GM12878 (cell line): Measurements from ENCODE around the gene GIMAP8. TPM values are rescaled to one million over a fixed set of nuclear protein-coding genes. Genes with fewer than 3 reads are reported as not detected.
A peak's percentile ranks its signal among the peaks of the same experiment; 100 is the strongest.

Experiments
- ATAC-seq: fragments of 200-7000 bp; cut with Tn5 transposase; 3 replicates; pipeline ENCODE4 v1.9.1; 2020; ENCODE audit warnings: mild to moderate bottlenecking, moderate library complexity
- BruUV-seq: library from RNA; stranded (reverse); fragments of 400-500 nt; replicated peaks from 2 replicates; lab custom pipeline; 2021; lab: Mats Ljungman, UMichigan
- CTCF ChIA-PET: fragments of 300-600 bp; sonication (Branson Sonifier 250); formaldehyde crosslinking; extraction: SDS; loops from one replicate; lab custom pipeline; 2021; ENCODE audit warnings: inconsistent platforms; lab: Yijun Ruan, JAX
- POLR2A ChIA-PET: fragments of 350-600 bp; formaldehyde crosslinking; extraction: SDS; loops from one replicate; lab custom pipeline; 2021; ENCODE audit warnings: inconsistent platforms; lab: Charles Lee
- RAD21 ChIA-PET: fragments of 300-600 bp; sonication (Branson Sonifier 250); formaldehyde crosslinking; loops from one replicate; lab custom pipeline; 2023; ENCODE audit warnings: antibody characterized with exemption; ENCODE audit not compliant: unreplicated experiment; lab: Charles Lee
- SMC1A ChIA-PET: fragments of 300-600 bp; sonication (Branson Sonifier 250); formaldehyde crosslinking; loops from one replicate; lab custom pipeline; 2023; ENCODE audit not compliant: unreplicated experiment, uncharacterized antibody; lab: Charles Lee
- DNase-seq: peaks from one replicate; pipeline ENCODE4 v3.0.0-alpha.2; 2011; ENCODE audit warnings: low read depth, low spot score
- FAIRE-seq: peaks from 3 replicates; lab custom pipeline; 2011; peaks lifted over from hg19 to GRCh38; lab: Jason Lieb, UNC
- H2AFZ ChIP-seq: 2 replicates; pipeline ENCODE4 v1.6.0; 2011; ENCODE audit warnings: low read depth, low read length, control low read depth; ENCODE audit not compliant: control insufficient read depth
- H3K27ac ChIP-seq: 2 replicates; pipeline ENCODE4 v1.5.1; 2011; ENCODE audit warnings: control low read depth; ENCODE audit not compliant: control insufficient read depth, insufficient read depth
- H3K27me3 ChIP-seq, 2 experiments: replicated peaks in 1 of 2; 2 replicates each; pipeline versions ENCODE4 v1.6.0 to v1.6.1; 2011; ENCODE audit warnings: low read length in 1 of 2; ENCODE audit not compliant: control insufficient read depth in 2 of 2, insufficient read depth in 2 of 2
- H3K36me3 ChIP-seq, 2 experiments: 2 replicates each; pipeline ENCODE4 v1.5.1; 2011; ENCODE audit warnings: low read length in 1 of 2; ENCODE audit not compliant: control insufficient read depth in 2 of 2, insufficient read depth in 2 of 2
- H3K4me1 ChIP-seq: 2 replicates; pipeline ENCODE4 v1.6.1; 2011; ENCODE audit warnings: mild to moderate bottlenecking, low read length, moderate library complexity, mixed read lengths; ENCODE audit not compliant: control insufficient read depth, insufficient read depth
- H3K4me2 ChIP-seq: 2 replicates; pipeline ENCODE4 v1.6.0; 2011; ENCODE audit warnings: control low read depth; ENCODE audit not compliant: control insufficient read depth, insufficient read depth
- H3K4me3 ChIP-seq: fragments of 200-600 bp; sonication (generic); 2 replicates; pipeline ENCODE4 v1.5.1; 2016
- H3K79me2 ChIP-seq: 2 replicates; pipeline ENCODE4 v1.6.0; 2011; ENCODE audit warnings: low read length; ENCODE audit not compliant: control insufficient read depth, insufficient read depth
- H3K9ac ChIP-seq: 2 replicates; pipeline ENCODE4 v1.8.0; 2011; ENCODE audit warnings: low read length, control low read depth, mixed read lengths; ENCODE audit not compliant: control insufficient read depth, insufficient read depth
- H3K9me3 ChIP-seq: replicated peaks from 3 replicates; pipeline ENCODE4 v1.5.1; 2011; ENCODE audit warnings: mild to moderate bottlenecking, low read length; ENCODE audit not compliant: control insufficient read depth, insufficient read depth
- H4K20me1 ChIP-seq: 2 replicates; pipeline ENCODE4 v1.6.0; 2011; ENCODE audit not compliant: control insufficient read depth, insufficient read depth
- BCL11A ChIP-seq: IDR thresholded peaks from 2 replicates; pipeline ENCODE4 v1.6.1; 2011; ENCODE audit warnings: low read depth, low read length
- BMI1 ChIP-seq: fragments of 450-650 bp; IDR thresholded peaks from 2 replicates; pipeline ENCODE4 v1.6.1; 2016; ENCODE audit warnings: mild to moderate bottlenecking, moderate library complexity, borderline replicate concordance
- EP300 ChIP-seq, 2 experiments: fragments of 150-350 bp in 1 of 2; IDR thresholded peaks; 2 replicates each; pipeline ENCODE4 v1.6.1; 2011 to 2012; ENCODE audit warnings: low read depth in 2 of 2, low read length in 2 of 2, borderline replicate concordance in 1 of 2, improper control_type of control experiment in 1 of 2, inconsistent platforms in 1 of 2; ENCODE audit not compliant: control insufficient read depth in 1 of 2
- GABPA ChIP-seq: IDR thresholded peaks from 2 replicates; pipeline ENCODE4 v1.6.1; 2014; ENCODE audit warnings: antibody characterized with exemption, low read depth, mild to moderate bottlenecking, inconsistent platforms
- IKZF1 ChIP-seq: fragments of 450-650 bp; conservative IDR thresholded peaks from 2 replicates; pipeline ENCODE4 v1.6.1; 2017; ENCODE audit warnings: antibody characterized with exemption, mild to moderate bottlenecking
- KAT2A ChIP-seq: conservative IDR thresholded peaks from 2 replicates; pipeline ENCODE4 v1.6.1; 2011; ENCODE audit warnings: low read depth, low read length; ENCODE audit not compliant: control insufficient read depth
- LARP7 ChIP-seq: fragments of 450-650 bp; IDR thresholded peaks from 2 replicates; pipeline ENCODE4 v1.6.1; 2017; ENCODE audit warnings: mild to moderate bottlenecking
- NFIC ChIP-seq: IDR thresholded peaks from 2 replicates; pipeline ENCODE4 v1.6.1; 2012; ENCODE audit warnings: low read depth, mild to moderate bottlenecking, inconsistent platforms, low read length, moderate library complexity
- PAX5 ChIP-seq: IDR thresholded peaks from 2 replicates; pipeline ENCODE4 v1.6.1; 2011; ENCODE audit warnings: low read depth, low read length, borderline replicate concordance
- PAX8 ChIP-seq: fragments of 450-650 bp; IDR thresholded peaks from 2 replicates; pipeline ENCODE4 v1.6.1; 2017; ENCODE audit warnings: mild to moderate bottlenecking, moderate library complexity
- POLR2A ChIP-seq: IDR thresholded peaks from 2 replicates; pipeline ENCODE4 v1.6.1; 2011; ENCODE audit warnings: low read depth, mild to moderate bottlenecking, low read length
- RBBP5 ChIP-seq: fragments of 200-600 bp; sonication (generic); conservative IDR thresholded peaks from 2 replicates; pipeline ENCODE4 v1.6.1; 2016
- RELB ChIP-seq: fragments of 450-650 bp; IDR thresholded peaks from 2 replicates; pipeline ENCODE4 v1.6.1; 2017; ENCODE audit warnings: low read depth, mild to moderate bottlenecking, moderate library complexity
- SMAD1 ChIP-seq: fragments of 450-650 bp; IDR thresholded peaks from 2 replicates; pipeline ENCODE4 v1.6.1; 2018; ENCODE audit warnings: mild to moderate bottlenecking, low read depth; ENCODE audit not compliant: partially characterized antibody
- SMAD5 ChIP-seq: IDR thresholded peaks from 2 replicates; pipeline ENCODE4 v1.6.1; 2016; ENCODE audit warnings: antibody characterized with exemption, low read depth
- SMARCA5 ChIP-seq: fragments of 450-650 bp; IDR thresholded peaks from 2 replicates; pipeline ENCODE4 v1.6.1; 2017; ENCODE audit warnings: mild to moderate bottlenecking
- SPI1 ChIP-seq: IDR thresholded peaks from 2 replicates; pipeline ENCODE4 v1.6.1; 2011; ENCODE audit warnings: low read depth, mild to moderate bottlenecking, low read length, moderate library complexity, borderline replicate concordance; ENCODE audit not compliant: insufficient read depth
- STAT3 ChIP-seq: IDR thresholded peaks from 2 replicates; pipeline ENCODE4 v1.6.1; 2011; ENCODE audit warnings: low read depth, low read length, improper control_type of control experiment
- SUZ12 ChIP-seq: fragments of 200-600 bp; sonication (generic); IDR thresholded peaks from one replicate; pipeline ENCODE4 v1.6.1; 2018; ENCODE audit warnings: antibody characterized with exemption, mild to moderate bottlenecking; ENCODE audit not compliant: unreplicated experiment
- TAF1 ChIP-seq: IDR thresholded peaks from 2 replicates; pipeline ENCODE4 v1.6.1; 2011; ENCODE audit warnings: mild to moderate bottlenecking, low read depth, low read length, borderline replicate concordance
- YY1 ChIP-seq: IDR thresholded peaks from 2 replicates; pipeline ENCODE4 v1.6.1; 2011; ENCODE audit warnings: low read depth, mild to moderate bottlenecking, low read length
- ZNF24 ChIP-seq: fragments of 450-650 bp; IDR thresholded peaks from 2 replicates; pipeline ENCODE4 v1.6.1; 2017; ENCODE audit warnings: antibody characterized with exemption, mild to moderate bottlenecking
- WGBS: methylation state at CpG from one replicate; pipeline ENCODE4 v1.1.6; 2016; ENCODE audit warnings: low lambda C conversion rate; ENCODE audit not compliant: insufficient replicate concordance, insufficient coverage; ENCODE audit errors: missing lambda C conversion rate; 5-methylcytosine and 5-hydroxymethylcytosine counted together
- in situ Hi-C: fragments of 300-500 bp; cut with MboI; formaldehyde crosslinking; loops from 9 replicates; pipeline ENCODE4 v1.14.3; 2018; ENCODE audit warnings: mixed read lengths
- intact Hi-C: fragments of 100-400 bp; cut with micrococcal nuclease; formaldehyde crosslinking; loops from one replicate; pipeline ENCODE4 v1.14.2; 2022; ENCODE audit not compliant: unreplicated experiment
- polyA plus RNA-seq, 11 experiments: library from polyadenylated mRNA; depleted of rRNA in 4 of 11; unstranded in 6 of 11; stranded (reverse) in 5 of 11; fragments of >200 nt; fragmentation: Nextera tagmentation in 4 of 11; fragmentation: Illumina TruSeq in 1 of 11; extraction: Ambion mirVana in 4 of 11; extraction: Trizol in 1 of 11; gene quantifications; 1 replicate in 1 of 11; 2 replicates in 10 of 11; pipeline versions ENCODE4 v1.2.1 to v1.2.3, GENCODE V29; 2011 to 2016; ENCODE audit warnings: inconsistent platforms in 2 of 11, missing spikeins in 2 of 11, low read depth in 1 of 11
- total RNA-seq, 4 experiments: library from RNA; depleted of rRNA in 3 of 4; stranded (reverse); fragments of >200 nt in 3 of 4; fragmentation: Illumina TruSeq in 1 of 4; extraction: Trizol in 1 of 4; gene quantifications; 2 replicates each; pipeline versions ENCODE4 v1.2.1 to v1.2.3, GENCODE V29; 2013 to 2021

The GIMAP8 gene
- total and polyA plus RNA-seq, 10 of the 15 experiments (the other 5 are each of a cell fraction or from before 2014, with no cell fraction given): 0.66 to 9.7 (median 4.7) TPM

GRCh38 chr7:150432915-150433892, 17.2 kb upstream of the GIMAP8 start:
- Histone ChIP-seq H4K20me1 (no peaks in the 10 kb centered on the region), H3K4me2 (peak overlapping the region; percentile 84), H3K9me3 (no peaks in the 10 kb centered on the region; the same call in 2 of the 3 replicates), H3K27me3 (no peaks in the 10 kb centered on the region), H3K9ac (peak overlapping the region; percentile 78), H3K36me3 (no peaks in the 10 kb centered on the region; a peak in 1 of 4 replicates), H3K4me3 (peak overlapping the region; percentile 74), H3K27ac (peak overlapping the region; percentile 100), H3K4me1 (peaks cover 32% of the 10 kb centered on the region), H2AFZ (peak overlapping the region; percentile 37), H3K79me2 (peaks cover 52% of the 10 kb centered on the region)
- 16% methylated on average over 14 of the region's 14 CpGs for WGBS
- SMC1A ChIA-PET: interaction anchor here (0.6 to 2.4 kb wide), 26 partner anchors 9 to 354 kb away, joined by 3 to 19 read pairs (median 4); partner anchors contain the start of gene GIMAP8
- ATAC-seq (peak; percentile 60), FAIRE-seq (peak; percentile 84), DNase-seq (peak; percentile 66)
- intact Hi-C loops: no loop called here
- CTCF ChIA-PET: interaction anchor here (0.6 to 4.7 kb wide), 19 partner anchors 12 to 355 kb away, joined by 3 to 29 read pairs (median 5); partner anchors contain the start of gene REPIN1
- RAD21 ChIA-PET: interaction anchor here (0.6 to 3.0 kb wide), 19 partner anchors 11 to 322 kb away, joined by 3 to 22 read pairs (median 7); partner anchors contain the start of genes GIMAP2 and REPIN1
- in situ Hi-C loops: no loop called here
- no TSS peak for BruUV-seq
- POLR2A ChIA-PET: interaction anchor here (0.6 to 2.4 kb wide), 16 partner anchors 9 to 1286 kb away, joined by 3 to 19 read pairs (median 4); partner anchors contain the start of genes ACTR3C, LRRC61, REPIN1 and ZNF398
- TF ChIP-seq BMI1: no peak
- TF ChIP-seq RELB: peak; percentile 50
- TF ChIP-seq POLR2A: peak; percentile 84
- TF ChIP-seq NFIC: no peak
- TF ChIP-seq ZNF24: peak; percentile 23; the same call in 1 of the 2 replicates
- no peak for TF ChIP-seq RBBP5
- TF ChIP-seq GABPA: no peak
- no peak for TF ChIP-seq STAT3
- no peak for TF ChIP-seq KAT2A
- TF ChIP-seq TAF1: peak; percentile 88
- TF ChIP-seq LARP7: peak; percentile 49
- TF ChIP-seq PAX5: no peak
- TF ChIP-seq SUZ12: no peak
- no peak for TF ChIP-seq EP300 (IDR thresholded peaks at IDR 0.05; ENCODE audit: borderline replicate concordance in 1 of 2, control insufficient read depth in 1 of 2, low read depth in 2 of 2, low read length in 2 of 2)
- TF ChIP-seq YY1: 0 out of 2 replicates have a peak, but pooled peaks have one; percentile 33
- peak; percentile 55 for TF ChIP-seq IKZF1
- TF ChIP-seq SMARCA5: no peak
- no peak for TF ChIP-seq PAX8
- peak; percentile 33; the same call in 1 of the 2 replicates for TF ChIP-seq SMAD5
- TF ChIP-seq SMAD1: peak; percentile 27
- TF ChIP-seq BCL11A: no peak
- peak; percentile 35; the same call in 1 of the 2 replicates for TF ChIP-seq SPI1
